ENCODE measurements around the gene RASSF8.

DNA sequence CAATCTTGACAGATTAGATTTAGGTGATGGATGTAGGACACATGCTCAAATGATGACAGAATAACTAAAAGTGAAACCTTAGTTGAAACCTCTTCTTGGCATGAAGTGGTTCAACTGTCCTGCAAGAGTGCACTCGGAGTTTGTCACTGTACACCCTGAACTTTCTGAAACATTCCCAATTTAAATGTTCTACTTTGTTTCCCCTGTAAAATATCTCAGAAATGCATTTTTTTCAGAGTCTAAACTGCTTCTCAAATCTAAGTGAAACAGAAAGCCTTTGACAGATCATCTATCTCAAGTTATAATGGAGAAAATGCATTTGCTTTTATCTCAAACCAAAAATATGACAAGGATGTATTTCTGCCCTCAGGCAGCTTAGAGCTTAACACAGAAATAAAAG lies 100.3 kb downstream of the RASSF8 start:
- TF ChIP-seq CTCF (IDR thresholded peaks at IDR 0.05) (no peak), POLR2A (IDR thresholded peaks at IDR 0.05) (no peak)

Data from heart left ventricle (tissue), 13 donors.